Measurements from ENCODE around the gene CDCA7.
"Not testable (repeated sequence)": the region's sequence is repeated elsewhere in the genome, so short reads cannot be mapped to it uniquely, and the experiment has no call there.

Gene CDCA7

GRCh38 chr2:173404841-173405750 lies 50.4 kb downstream of the CDCA7 start:
- DNase-seq (ENCODE audit: low read depth) = no peak

- no peak for DNase-seq (ENCODE audit: low read depth)
Measured at GRCh38 chr2:173407176-173407575, 52.5 kb downstream of the CDCA7 start.

- DNase-seq (ENCODE audit: low read depth) = no peak
Measured at GRCh38 chr2:173407646-173408045, 53.0 kb downstream of the CDCA7 start.

- DNase-seq (ENCODE audit: low read depth) = no peak
Measured at GRCh38 chr2:173410579-173410978, 55.9 kb downstream of the CDCA7 start.

GRCh38 chr2:173412628-173413027 lies 58.0 kb downstream of the CDCA7 start:
- no peak for DNase-seq (ENCODE audit: low read depth)

GRCh38 chr2:173414823-173415322 lies 60.2 kb downstream of the CDCA7 start:
- DNase-seq (ENCODE audit: low read depth) = no peak

- DNase-seq (ENCODE audit: low read depth) = no peak
Measured at GRCh38 chr2:173415431-173416381, 61.0 kb downstream of the CDCA7 start.

- not testable (repeated sequence) for DNase-seq (ENCODE audit: low read depth)
Measured at GRCh38 chr2:173416415-173417152, 61.9 kb downstream of the CDCA7 start.

GRCh38 chr2:173417341-173417740 lies 62.7 kb downstream of the CDCA7 start:
- no peak for DNase-seq (ENCODE audit: low read depth)

GRCh38 chr2:173417802-173418201 lies 63.1 kb downstream of the CDCA7 start:
- DNase-seq (ENCODE audit: low read depth) = no peak

All from HS-27A (cell line).